OCI-M2 (cell line): ENCODE results near the gene CHRNB1.

Experiments used
- DNase-seq: peaks from one replicate; lab custom pipeline; 2025; ENCODE audit not compliant: unreplicated experiment; lab: John Stamatoyannopoulos, UW

Gene CHRNB1

GRCh38 chr17:7444682-7445618 lies at the start of gene CHRNB1:
TSS of gene CHRNB1 (plus strand) at chr17:7445061. CDS start at chr17:7445128, 67 bp downstream.
- no peak for DNase-seq

- no peak for DNase-seq
Observed at GRCh38 chr17:7396147-7396546, 48.7 kb upstream of the CHRNB1 start.

GRCh38 chr17:7398612-7399011 lies 46.2 kb upstream of the CHRNB1 start:
- no peak for DNase-seq

GRCh38 chr17:7403043-7403726 lies 41.7 kb upstream of the CHRNB1 start:
- no peak for DNase-seq

GRCh38 chr17:7403727-7403976 lies 41.2 kb upstream of the CHRNB1 start:
- peak; percentile 59 for DNase-seq

- DNase-seq: peak; percentile 87
Observed at GRCh38 chr17:7403977-7404736, 40.7 kb upstream of the CHRNB1 start, which contains the start of gene TMEM256. TSS of gene TMEM256 (minus strand) at chr17:7404097. CDS start at chr17:7404084, 13 bp downstream.

GRCh38 chr17:7404737-7405349 lies 40.0 kb upstream of the CHRNB1 start:
- no peak for DNase-seq

- DNase-seq: no peak
Observed at GRCh38 chr17:7405350-7406234, 39.3 kb upstream of the CHRNB1 start.

GRCh38 chr17:7406235-7406825 lies 38.5 kb upstream of the CHRNB1 start:
- no peak for DNase-seq

- no peak for DNase-seq
Observed at GRCh38 chr17:7407082-7407481, 37.8 kb upstream of the CHRNB1 start.

- no peak for DNase-seq
Observed at GRCh38 chr17:7407485-7408251, 37.2 kb upstream of the CHRNB1 start, which contains the start of gene NLGN2. TSS of gene NLGN2 (plus strand) at chr17:7407845. CDS start at chr17:7408256, 411 bp downstream.

GRCh38 chr17:7408252-7408727 lies 36.6 kb upstream of the CHRNB1 start:
- DNase-seq: no peak

- DNase-seq: no peak
Observed at GRCh38 chr17:7408863-7409262, 36.0 kb upstream of the CHRNB1 start.

- DNase-seq: no peak
Observed at GRCh38 chr17:7409716-7410115, 35.1 kb upstream of the CHRNB1 start.

- DNase-seq: no peak
Observed at GRCh38 chr17:7410634-7411426, 34.0 kb upstream of the CHRNB1 start.

GRCh38 chr17:7411427-7411750 lies 33.5 kb upstream of the CHRNB1 start:
- DNase-seq: no peak

- DNase-seq: no peak
Observed at GRCh38 chr17:7413346-7413985, 31.4 kb upstream of the CHRNB1 start.

GRCh38 chr17:7414837-7415236 lies 30.0 kb upstream of the CHRNB1 start:
- DNase-seq: no peak
